ENCODE results near the gene DENND4A.

The DENND4A gene

GRCh38 chr15:65792138-65792987 lies at the start of gene DENND4A:
Gene DENND4A, minus strand, starts transcription at chr15:65792293. Its CDS starts 35,843 bp downstream, at chr15:65756450.
- peak; percentile 99 for DNase-seq (ENCODE audit: low spot score)

DNA sequence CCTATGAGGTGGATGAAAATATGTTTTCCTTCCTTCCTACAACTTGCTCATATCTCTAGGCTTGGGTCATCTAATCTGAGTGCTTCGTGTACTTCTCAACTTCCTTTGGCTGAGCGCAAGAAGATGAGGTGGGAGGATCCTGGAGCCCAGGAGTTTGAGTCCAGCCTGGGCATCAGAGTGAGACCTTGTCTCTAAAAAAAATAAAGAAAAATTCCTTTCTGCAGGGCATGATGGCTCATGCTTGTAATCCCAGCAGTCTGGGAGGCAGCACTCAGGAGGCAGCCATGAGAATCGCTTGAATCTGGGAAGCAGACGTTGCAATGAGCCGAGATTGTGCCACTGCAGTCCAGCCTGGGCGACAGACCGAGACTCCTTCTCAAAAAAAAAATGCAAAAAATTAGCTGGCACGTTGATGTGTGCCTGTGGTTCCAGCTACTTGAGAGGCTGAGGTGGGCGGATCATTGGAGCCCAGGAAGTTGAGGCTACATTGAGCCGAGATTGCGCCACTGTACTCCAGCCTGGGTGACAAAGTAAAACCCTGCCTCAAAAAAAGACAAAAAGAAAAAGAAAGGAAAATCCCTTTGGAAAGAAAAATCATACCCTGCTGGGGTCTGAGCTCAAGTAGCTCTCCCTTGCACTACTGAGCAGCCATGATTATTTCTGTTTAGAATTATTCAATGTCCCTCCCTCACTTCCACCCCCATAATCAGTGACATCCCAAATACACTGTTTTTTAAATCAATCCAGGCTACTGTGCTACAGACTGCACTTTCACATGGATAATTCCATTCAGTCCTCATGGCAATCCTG lies 49.2 kb upstream of the DENND4A start:
- DNase-seq (ENCODE audit: low spot score) = no peak

DNA sequence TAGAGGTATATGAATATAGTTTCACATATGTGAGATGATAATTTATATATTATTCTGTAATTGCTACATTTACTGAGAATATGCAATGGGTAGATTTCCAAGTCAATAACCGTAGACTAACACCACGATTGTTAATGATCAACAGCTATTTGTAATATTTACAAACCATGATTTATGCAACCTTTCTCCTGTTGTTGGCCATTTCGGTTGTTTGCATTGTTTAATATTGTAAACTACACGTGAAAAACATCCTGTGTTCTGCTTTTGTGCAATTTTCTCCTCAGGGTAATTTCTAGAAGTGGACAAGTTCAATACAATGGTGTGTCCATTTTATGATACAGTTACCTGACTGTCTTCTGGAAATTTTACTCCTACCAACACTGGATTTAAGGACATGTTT lies 47.9 kb upstream of the DENND4A start:
- DNase-seq (ENCODE audit: low spot score) = no peak

DNA sequence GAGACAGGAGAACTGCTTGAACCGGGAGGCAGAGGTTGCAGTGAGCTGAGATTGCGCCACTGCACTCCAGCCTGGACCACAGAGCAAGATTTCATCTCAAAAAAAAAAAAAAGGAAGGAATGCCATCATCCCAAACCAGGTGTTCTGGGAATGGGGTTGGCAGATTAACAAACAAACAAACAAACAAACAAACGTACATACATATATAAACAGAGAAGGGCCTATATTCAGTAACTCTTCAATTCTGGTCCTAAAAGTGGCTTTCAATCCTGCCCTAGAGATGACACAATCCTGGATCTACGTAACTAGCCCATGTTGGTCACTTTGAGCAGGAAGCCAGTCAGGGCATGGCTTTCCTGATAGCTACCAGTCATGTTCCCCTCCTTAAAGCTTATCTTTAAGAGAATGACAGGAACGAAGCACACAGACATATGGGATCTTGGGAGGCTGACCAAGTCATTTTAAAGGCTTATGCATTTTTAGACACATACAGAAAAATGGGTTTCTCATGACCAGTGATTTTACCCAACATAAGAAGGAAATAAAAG lies 47.3 kb upstream of the DENND4A start:
- DNase-seq (ENCODE audit: low spot score) = no peak

DNA sequence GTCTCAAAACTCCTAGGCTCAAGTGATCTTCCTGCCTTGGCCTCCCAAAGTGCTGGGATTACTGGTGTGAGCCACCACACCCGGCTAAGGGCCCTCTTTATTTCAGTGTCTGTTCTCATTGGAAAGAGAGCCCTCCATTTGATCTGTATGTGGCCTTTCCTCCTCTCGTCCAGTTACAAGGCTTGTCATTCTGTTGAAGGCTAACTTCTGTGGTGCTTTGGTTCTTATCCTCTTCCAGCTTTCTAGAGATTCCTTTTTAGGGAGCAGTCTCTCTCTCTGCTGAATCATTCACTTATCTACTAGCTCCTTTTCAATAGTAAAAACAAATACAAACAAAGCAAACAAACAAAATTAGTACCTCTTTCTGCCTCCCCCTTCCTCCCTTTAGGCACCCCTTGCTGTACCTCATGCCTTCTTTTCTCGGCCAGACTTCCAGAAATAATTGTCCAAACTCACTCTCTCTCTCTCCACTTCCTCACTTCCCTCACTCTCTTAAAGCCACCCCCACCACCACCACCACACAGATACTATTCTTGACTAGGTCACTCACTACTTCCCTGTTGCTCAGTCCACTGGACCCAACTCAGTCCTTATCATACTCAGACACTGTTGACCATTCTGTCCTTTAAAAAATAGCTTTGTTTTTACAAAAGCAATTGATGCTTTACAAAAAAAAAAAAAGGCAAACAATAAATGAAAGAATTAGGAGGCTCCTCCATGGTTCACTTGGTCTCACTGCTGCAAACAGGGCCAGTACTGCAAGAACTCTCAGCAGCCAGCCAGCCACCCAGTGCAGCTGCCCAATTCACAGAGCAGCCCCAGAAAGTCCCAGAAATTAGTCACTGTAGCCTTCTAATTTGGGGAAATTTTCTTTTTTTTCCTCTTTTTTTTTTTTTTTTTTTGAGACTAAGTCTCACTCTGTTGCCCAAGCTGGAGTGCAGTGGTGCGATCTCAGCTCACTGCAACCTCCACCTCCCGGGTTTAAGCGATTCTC lies 45.5 kb upstream of the DENND4A start:
- no peak for DNase-seq (ENCODE audit: low spot score)

- DNase-seq (ENCODE audit: low spot score) = peak; percentile 38
Observed at GRCh38 chr15:65836665-65837064, 44.6 kb upstream of the DENND4A start.

- no peak for DNase-seq (ENCODE audit: low spot score)
Observed at GRCh38 chr15:65835447-65835846, 43.4 kb upstream of the DENND4A start.

DNA sequence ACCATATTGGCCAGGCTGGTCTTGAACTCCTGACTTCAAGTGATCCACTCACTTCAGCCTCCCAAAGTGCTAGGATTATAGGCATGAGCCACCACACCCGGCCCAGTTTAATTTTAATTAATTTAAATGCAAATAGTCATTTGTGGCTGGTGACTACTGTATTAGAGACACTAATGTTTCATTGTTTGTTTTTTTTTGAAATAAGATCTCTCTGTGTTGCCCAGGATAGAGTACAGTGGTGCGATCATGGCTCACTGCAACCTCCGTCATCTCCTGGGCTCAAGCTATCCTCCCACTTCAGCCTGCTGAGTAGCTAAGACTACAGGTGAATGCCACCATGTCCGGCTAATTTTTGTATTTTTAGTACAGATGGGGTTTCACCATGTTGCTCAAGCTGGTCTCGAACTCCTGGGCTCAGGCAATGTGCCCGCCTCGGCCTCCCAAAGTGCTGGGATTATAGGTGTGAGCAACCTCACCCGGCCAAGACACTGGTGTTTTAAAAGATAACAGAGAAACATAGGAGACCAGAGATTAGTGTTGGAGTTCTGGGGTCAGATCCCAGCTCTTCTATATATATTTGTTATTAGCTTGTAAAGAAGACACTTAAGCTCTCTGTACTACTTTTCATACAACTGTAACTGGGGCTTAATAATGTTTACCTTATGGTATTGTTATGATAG lies 42.6 kb upstream of the DENND4A start:
- DNase-seq (ENCODE audit: low spot score) = no peak

DNA sequence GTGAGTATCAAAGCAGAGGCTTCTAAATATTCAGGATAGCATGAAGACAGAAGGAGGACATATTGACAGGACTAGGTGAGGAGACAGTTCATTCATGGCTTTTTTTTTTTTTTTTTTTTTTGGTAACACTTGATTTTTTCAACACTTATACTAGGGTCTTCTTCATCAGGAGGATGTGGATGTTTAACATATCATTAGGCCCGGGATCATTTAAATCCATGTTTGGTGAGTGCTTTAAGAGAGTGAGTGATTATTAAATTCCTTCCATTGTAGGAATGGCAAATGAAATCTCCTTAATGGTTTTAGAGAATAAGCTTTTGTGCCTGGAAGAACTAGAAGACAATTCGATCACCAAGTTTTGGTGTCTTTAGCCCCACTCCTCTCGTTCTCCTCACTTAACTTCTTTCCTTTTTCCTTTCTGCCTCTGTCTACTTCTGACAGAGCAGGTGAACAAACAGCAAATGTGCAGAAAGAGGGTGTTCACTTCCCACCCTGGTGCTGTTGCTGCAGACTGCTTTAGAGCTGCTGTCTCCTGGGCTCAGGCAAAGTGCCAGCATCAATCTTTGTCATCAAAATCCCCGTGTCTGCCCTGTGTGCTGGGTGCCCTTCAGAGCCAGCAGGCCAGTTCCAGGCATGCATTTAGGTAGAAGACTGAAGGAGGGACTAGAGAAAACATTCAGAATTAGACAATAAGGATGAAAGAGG lies 41.6 kb upstream of the DENND4A start:
- peak; percentile 62 for DNase-seq (ENCODE audit: low spot score)

GRCh38 chr15:65832549-65833364 lies 40.7 kb upstream of the DENND4A start:
- peak; percentile 53 for DNase-seq (ENCODE audit: low spot score)

- DNase-seq (ENCODE audit: low spot score) = peak; percentile 67
Observed at GRCh38 chr15:65829130-65829764, 37.2 kb upstream of the DENND4A start.

DNA sequence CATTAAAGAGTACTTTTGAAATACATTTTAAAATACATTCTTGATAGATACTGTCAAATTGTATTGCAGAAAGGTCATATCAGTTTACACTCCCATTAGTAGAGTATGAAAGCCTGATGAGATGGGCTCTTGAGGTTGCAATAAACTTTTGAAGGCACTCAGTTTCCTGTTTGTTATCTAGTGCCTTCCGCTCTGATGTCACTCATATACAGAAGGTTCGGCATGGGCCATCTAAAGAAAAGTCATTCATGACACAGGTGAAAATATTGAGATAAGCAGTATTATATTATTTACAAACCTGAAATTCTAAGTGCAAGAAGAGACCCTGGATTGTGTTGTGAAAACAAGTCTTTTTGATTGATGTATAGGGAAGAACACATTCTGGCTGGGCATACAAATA lies 36.5 kb upstream of the DENND4A start:
- DNase-seq (ENCODE audit: low spot score) = peak; percentile 81

DNA sequence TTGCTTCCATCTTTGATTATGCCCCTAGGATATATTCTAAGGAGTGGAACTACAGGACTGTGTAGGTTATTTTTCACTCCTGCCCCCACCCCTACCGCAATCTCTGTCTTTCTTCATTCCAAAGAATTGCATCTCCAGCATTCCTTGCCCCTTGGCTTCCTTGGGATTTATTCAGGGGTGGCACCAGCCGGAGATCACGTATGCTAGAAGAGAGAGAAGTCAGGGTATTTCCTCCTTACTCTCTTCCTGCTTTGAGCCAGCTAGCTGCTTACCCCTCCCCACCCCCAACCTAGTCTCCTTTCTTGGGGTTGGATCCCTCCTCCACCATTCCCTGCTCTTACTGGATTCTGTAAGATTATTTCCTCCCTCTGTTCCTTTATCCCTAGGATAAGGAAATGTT lies 35.0 kb upstream of the DENND4A start:
- DNase-seq (ENCODE audit: low spot score) = no peak

DNA sequence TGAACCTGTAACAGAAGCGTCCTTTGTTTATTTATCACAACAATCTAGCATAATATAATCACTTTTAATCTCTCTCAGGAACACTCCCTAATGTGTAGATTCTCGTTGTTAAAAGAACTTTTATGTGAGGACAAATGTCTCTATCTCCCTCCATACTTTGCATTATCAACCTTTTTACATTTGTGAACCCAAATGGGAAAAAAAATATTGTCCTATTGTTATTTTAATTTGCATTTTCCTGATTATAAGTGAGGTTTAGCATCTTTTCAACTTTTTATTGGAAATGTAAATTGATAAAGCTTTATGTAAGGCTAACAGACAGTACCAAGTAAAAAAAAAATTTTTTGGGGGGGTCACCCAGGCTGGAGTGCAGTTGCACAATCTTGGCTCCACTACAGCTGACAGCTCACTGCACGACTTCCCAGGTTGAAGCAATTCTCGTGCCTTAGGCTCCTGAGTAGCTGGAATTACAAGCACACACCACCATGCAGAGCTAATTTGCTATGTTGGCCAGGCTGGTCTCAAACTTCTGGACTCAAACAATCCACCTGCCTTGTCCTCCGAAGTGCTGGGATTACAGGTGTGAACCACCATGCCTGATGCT lies 33.0 kb upstream of the DENND4A start:
- no peak for DNase-seq (ENCODE audit: low spot score)

GRCh38 chr15:65824031-65824743 lies 32.1 kb upstream of the DENND4A start:
- DNase-seq (ENCODE audit: low spot score) = peak; percentile 28

DNA sequence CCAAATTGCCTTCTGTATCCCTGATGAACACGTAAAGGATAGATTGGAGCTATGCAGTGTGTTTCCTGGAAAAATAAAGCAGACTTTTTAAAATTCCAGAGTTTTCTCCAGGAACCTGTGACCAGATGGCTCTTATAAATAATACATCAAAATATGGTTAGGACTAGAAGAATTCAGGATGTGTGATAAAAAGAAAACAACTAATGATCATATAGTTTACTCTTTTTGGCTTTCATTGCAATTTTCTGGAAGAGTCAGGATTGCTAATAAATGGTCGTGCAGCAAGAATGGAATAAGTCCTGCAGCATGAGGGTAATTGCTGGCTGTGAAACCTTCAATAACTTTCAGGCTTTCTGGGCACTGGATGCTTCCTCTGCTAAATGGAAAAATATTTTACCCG lies 30.2 kb upstream of the DENND4A start:
- DNase-seq (ENCODE audit: low spot score) = no peak

DNA sequence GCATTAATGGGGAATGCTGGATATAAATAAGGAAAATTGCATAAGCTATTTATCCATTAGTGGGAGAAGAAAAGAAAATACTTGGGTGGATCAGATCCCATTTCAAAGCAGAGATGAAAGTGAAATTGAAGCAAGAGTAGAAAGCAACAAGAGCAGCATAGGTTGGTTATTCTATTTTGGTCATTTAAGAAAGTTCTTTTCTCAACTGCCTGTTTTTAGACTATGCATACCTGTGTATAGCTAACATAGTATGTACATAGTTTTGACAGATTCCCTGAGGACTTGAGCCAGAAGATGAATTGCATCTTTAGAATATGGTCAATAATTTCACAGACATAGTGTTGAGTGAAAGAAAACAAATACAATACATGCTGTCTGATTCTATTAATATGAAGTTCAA lies 29.0 kb upstream of the DENND4A start:
- no peak for DNase-seq (ENCODE audit: low spot score)

DNA sequence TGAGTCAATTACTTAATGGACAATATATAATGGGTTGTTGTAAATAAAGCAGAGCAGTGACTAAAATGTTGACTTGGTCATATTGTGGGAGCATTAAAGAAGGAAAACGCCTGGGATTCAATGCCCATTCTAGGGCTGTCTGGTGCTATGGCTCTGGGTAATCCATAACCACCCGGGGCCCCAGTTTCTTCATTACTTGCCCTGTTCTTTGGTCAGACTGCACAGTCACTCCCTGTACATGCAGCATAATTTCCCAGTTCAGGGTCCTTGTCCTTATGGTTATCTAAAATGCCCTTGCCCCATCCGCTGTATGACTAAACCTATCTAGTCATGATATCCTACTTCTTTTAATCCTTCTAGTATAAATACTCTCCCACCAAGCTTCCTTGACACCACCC lies 27.5 kb upstream of the DENND4A start:
- no peak for DNase-seq (ENCODE audit: low spot score)

All from CD4-positive, alpha-beta T cell treated with Interleukin-2 at 100 ng/mL for 4 hours (primary cell).